Measurements from ENCODE around the gene ZFP1. TPM values are rescaled to one million over a fixed set of nuclear protein-coding genes. Genes with fewer than 3 reads are reported as not detected.

Gene ZFP1
- total and polyA plus RNA-seq, 7 donors = 3.4 to 10.4 (median 6.2) TPM

DNA sequence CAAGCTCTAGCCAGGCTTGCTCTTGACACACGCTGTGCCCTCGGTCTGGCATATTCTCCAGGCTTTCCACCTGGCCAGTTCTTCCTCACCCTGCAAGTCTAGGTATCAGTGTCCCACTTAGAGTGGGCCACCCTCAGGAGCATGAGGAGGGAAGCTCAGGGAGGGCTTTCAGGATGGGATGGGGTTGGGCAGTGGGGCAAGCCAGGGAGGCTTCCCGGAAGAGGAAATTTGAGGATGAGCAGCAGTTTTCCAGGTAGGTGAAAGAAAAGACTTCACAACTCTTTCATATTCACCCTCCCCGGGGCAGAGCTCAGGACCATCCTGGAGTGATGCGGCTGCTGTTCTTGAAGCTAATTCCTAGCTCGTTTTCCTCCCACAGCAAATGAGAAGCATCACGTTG, 17.2 kb upstream of the ZFP1 start:
- 57 to 70% (median 67%) methylated on average over 7 of the region's 7 CpGs for WGBS, 3 donors
- Histone ChIP-seq H3K27me3 (ENCODE audit: insufficient read depth in 3 of 3, low read length in 2 of 3) (no peaks in the 10 kb centered on the region), H3K9me3 (no peaks in the 10 kb centered on the region), H3K27ac (no peak overlapping the region), H3K4me1 (no peaks in the 10 kb centered on the region), H3K4me3 (no peak overlapping the region), H3K36me3 (ENCODE audit: insufficient read depth in 1 of 2, low read depth in 1 of 2) (no peaks in the 10 kb centered on the region)
- DNase-seq = no peak
- TF ChIP-seq, protein P1, sequence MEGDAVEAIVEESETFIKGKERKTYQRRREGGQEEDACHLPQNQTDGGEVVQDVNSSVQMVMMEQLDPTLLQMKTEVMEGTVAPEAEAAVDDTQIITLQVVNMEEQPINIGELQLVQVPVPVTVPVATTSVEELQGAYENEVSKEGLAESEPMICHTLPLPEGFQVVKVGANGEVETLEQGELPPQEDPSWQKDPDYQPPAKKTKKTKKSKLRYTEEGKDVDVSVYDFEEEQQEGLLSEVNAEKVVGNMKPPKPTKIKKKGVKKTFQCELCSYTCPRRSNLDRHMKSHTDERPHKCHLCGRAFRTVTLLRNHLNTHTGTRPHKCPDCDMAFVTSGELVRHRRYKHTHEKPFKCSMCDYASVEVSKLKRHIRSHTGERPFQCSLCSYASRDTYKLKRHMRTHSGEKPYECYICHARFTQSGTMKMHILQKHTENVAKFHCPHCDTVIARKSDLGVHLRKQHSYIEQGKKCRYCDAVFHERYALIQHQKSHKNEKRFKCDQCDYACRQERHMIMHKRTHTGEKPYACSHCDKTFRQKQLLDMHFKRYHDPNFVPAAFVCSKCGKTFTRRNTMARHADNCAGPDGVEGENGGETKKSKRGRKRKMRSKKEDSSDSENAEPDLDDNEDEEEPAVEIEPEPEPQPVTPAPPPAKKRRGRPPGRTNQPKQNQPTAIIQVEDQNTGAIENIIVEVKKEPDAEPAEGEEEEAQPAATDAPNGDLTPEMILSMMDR (IDR thresholded peaks at IDR 0.05) = no peak
- ATAC-seq = no peak
- intact Hi-C loops (cut with DNase I) = no loop called here

DNA sequence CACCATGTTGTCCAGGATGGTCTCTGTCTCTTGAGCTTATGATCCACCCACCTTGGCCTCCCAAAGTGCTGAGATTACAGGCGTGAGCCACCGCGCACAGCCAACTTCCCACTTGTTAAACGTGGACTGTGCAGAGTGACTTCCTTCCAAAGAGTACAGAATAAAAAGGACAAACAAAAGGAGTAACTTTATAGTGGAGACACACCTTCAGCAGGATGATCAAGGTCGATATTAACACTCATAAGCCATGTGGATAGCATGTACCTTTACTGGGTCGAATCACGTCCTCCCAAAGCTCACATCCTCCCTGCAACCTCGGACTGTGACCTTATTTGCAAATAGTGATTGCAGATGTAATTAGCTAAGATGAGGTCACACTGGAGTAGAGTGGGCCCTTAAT, 10.1 kb upstream of the ZFP1 start:
- WGBS, 3 donors = 73 to 79% (median 78%) methylated on average over 8 of the region's 8 CpGs
- intact Hi-C loops (cut with DNase I) = no loop called here
- ATAC-seq (no peak), DNase-seq (no peak)
- Histone ChIP-seq H3K27ac (no peak overlapping the region), H3K36me3 (ENCODE audit: insufficient read depth in 1 of 2, low read depth in 1 of 2) (no peaks in the 10 kb centered on the region), H3K27me3 (ENCODE audit: insufficient read depth in 3 of 3, low read length in 2 of 3) (no peaks in the 10 kb centered on the region), H3K4me3 (no peak overlapping the region), H3K4me1 (no peaks in the 10 kb centered on the region), H3K9me3 (no peaks in the 10 kb centered on the region)
- TF ChIP-seq, protein P1 (IDR thresholded peaks at IDR 0.05) = no peak

DNA sequence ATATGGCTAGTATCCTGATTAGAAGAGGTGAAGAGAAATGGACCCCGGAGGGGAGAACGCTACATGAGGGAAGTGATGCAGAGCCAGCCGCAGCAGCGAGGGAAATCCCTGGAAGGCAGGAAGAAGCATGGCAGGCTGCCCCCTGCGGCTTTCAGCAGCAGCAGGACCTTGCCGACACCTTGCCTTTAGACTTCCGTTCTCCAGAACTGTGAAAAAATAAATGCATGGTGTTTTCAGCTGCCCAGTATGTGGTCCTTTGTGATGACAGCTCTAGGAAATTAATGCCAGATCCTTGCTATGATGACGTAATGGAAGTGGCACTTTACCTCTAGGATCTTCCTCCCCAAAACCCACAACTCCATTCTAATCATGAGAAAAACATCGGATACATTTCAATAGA, 9.7 kb upstream of the ZFP1 start:
- ATAC-seq = no peak

DNA sequence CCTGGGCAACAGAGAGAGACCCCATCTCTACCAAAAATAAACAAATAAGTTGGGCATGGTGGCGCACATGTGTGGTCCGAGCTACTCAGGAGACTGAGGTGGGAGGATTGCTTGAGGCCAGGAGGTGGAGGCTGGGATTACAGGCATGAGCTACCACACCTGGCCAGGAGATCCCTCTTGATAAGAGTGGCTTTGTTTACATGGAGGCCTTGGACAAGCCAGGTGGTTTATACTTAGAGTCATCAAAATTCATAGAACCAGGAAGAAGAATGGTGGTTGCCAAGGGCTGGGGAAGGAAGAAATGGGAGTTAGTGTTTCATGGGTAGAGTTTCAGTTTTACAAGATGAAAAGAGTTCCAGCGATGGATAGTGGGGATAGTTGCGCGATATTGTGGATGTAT, 8.8 kb upstream of the ZFP1 start:
- intact Hi-C loops (cut with DNase I) = no loop called here
- Histone ChIP-seq H3K27me3 (ENCODE audit: insufficient read depth in 3 of 3, low read length in 2 of 3) (no peaks in the 10 kb centered on the region), H3K27ac (no peak overlapping the region)

More for the DNA sequence above, 9.7 kb upstream of the ZFP1 start:
- Histone ChIP-seq H3K27me3 (ENCODE audit: insufficient read depth in 3 of 3, low read length in 2 of 3) (no peaks in the 10 kb centered on the region), H3K36me3 (ENCODE audit: insufficient read depth in 1 of 2, low read depth in 1 of 2) (no peaks in the 10 kb centered on the region), H3K4me1 (no peaks in the 10 kb centered on the region), H3K9me3 (no peaks in the 10 kb centered on the region), H3K27ac (no peak overlapping the region), H3K4me3 (no peak overlapping the region)
- TF ChIP-seq, protein P1 (IDR thresholded peaks at IDR 0.05) = no peak
- DNase-seq = no peak
- intact Hi-C loops (cut with DNase I) = no loop called here
- 58 to 63% (median 59%) methylated on average over 9 of the region's 9 CpGs for WGBS, 3 donors

DNA sequence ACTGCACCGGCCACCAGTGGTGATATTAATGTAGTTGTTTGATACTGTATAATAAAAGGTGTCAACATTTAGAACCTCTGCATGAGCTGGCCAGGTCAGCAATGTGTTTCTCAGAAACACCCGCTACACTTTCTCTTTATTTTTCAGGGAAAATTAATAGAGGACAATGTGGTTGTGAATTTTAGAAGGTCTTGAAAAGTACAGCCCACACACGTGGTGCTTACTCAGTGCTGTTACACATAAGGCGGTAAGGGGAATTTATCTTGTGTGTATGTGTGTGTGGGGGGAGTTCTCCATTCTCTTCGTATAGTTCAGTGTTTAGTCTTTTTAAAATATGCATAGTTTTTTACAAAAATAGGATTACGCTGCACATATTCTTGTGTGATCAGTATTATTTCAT, 4.4 kb upstream of the ZFP1 start:
- Histone ChIP-seq H3K4me3 (no peak overlapping the region), H3K27ac (no peak overlapping the region), H3K27me3 (ENCODE audit: insufficient read depth in 3 of 3, low read length in 2 of 3) (no peaks in the 10 kb centered on the region), H3K4me1 (peaks cover 3% of the 10 kb centered on the region), H3K36me3 (ENCODE audit: insufficient read depth in 1 of 2, low read depth in 1 of 2) (no peaks in the 10 kb centered on the region), H3K9me3 (no peaks in the 10 kb centered on the region)
- TF ChIP-seq, protein P1 (IDR thresholded peaks at IDR 0.05) = no peak
- ATAC-seq = no peak
- WGBS, 3 donors = 78 to 82% (median 80%) methylated on average over 6 of the region's 6 CpGs
- intact Hi-C loops (cut with DNase I) = no loop called here
- no peak for DNase-seq

More for the DNA sequence above, 8.8 kb upstream of the ZFP1 start:
- no peaks in the 10 kb centered on the region for H3K36me3 ChIP-seq (ENCODE audit: insufficient read depth in 1 of 2, low read depth in 1 of 2)
- 91 to 97% (median 95%) methylated on average over 5 of the region's 5 CpGs for WGBS, 3 donors
- no peaks in the 10 kb centered on the region for H3K4me1 ChIP-seq
- ATAC-seq (no peak), DNase-seq (no peak)
- TF ChIP-seq, protein P1 (IDR thresholded peaks at IDR 0.05) = no peak
- no peaks in the 10 kb centered on the region for H3K9me3 ChIP-seq
- no peak overlapping the region for H3K4me3 ChIP-seq

All from psoas muscle (tissue), 8 donors.